GM18505 (cell line): ENCODE measurements around the gene GALNT7.

Source experiments
- ATAC-seq: cut with Tn5 transposase; IDR thresholded peaks from one replicate; pipeline ENCODE4 v1.9.1; 2021; ENCODE audit not compliant: unreplicated experiment
- POLR2A ChIP-seq: IDR thresholded peaks from 4 replicates; pipeline ENCODE4 v1.6.1; 2011; ENCODE audit warnings: borderline replicate concordance; ENCODE audit not compliant: insufficient read depth, insufficient read length; ENCODE audit errors: extremely low read depth

The GALNT7 gene

DNA sequence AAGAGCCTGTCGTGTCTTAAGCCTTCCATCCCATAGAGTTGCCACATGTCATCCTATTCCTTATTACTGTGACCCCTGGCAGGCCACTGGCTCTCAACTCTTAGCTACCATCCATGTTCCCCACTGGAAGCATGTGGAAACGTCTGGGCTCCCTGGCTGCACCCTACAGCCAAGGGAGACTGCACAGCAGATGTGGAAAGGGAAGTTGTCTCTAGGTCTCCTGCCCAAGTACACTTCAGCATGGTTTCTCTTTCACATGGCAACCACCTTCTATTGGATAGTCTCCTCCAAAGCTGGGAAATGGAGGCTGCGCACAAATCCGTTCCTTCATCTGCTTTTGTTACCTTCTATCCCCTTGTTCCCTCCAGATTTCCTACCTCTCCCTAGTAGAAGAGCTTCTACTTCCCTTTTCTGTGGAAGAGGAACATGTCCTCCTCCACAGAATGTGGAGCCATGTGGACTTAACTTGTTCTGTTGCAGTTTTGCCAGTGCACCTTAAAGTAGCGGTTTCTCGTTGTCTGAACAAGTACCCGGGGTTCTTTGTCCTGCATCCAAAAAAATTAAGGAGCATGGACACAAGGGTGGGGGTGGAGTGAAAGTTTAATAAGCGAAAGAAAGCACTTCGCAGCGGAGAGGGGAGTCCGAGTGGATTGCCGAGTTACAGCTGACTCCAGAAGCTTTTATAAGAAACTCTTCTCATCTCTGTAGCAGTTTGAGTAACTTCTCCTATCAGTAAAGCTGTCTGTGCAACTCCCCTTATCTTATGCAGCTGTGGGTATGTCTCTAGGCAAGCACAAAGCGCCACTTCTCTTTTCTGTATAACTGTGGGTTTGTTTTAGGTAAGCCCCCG, 113.0 kb downstream of the GALNT7 start:
- no peak for TF ChIP-seq POLR2A
- ATAC-seq = peak; percentile 63

- no peak for TF ChIP-seq POLR2A
- no peak for ATAC-seq
Observed at GRCh38 chr4:173282256-173282562, 113.6 kb downstream of the GALNT7 start.

DNA sequence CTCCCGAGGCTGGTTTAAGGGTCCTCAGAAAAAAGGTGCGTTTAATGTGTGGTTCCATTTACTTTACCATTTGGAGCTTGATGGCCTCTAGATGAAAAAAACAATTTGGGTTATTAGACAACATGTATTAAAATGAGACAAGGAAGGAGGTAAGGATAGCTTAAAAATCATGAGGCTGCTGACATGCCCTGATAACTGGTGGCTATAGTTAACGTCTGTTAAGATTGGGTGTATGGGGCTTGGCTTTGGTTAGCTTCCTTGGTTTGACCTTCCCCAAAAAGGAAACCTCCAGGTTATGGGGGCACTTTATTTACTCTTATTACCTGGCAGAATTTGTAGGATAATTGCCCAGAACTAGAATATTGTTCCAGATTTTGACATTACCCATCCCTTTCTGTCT, 114.0 kb downstream of the GALNT7 start:
- no peak for TF ChIP-seq POLR2A
- ATAC-seq = no peak

DNA sequence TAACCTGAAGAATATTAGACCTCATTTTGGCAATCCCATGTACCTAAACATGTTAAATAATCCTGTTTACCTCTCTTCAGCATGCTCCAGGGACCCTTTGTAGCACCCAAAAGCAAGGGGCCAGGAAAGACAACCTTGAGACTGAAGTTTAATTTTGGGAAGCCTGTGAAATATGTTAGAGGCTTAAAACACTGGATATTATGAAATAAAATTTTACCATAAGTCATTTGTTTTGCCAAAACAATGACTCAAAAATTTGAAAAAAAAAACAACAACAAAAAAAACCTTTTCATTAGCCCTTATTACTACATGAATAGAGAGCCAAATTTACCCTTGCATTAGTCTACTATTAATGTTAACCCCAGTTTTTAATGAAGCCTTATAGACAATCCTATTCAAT, 115.9 kb downstream of the GALNT7 start:
- TF ChIP-seq POLR2A = no peak
- ATAC-seq = no peak

DNA sequence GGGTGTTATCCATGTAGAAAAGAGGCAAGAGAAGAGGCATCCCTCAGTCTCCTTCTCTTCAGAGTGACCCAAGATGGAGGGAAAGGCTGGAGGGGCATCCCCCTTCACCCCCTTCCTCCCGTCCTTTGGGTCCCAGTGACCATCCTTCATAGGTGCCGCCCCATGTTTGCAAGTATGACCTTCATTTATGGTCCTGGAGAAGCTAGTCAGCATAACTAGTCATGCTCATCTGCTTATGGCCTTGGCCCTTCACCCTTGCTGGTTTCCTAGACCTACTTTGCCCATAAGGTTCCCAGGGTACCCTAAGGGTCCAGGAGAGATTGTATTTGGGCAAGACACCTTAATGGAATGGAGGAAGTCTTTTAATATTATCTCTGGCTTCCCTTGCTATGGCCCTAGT, 118.9 kb downstream of the GALNT7 start:
- ATAC-seq = no peak
- TF ChIP-seq POLR2A = no peak

DNA sequence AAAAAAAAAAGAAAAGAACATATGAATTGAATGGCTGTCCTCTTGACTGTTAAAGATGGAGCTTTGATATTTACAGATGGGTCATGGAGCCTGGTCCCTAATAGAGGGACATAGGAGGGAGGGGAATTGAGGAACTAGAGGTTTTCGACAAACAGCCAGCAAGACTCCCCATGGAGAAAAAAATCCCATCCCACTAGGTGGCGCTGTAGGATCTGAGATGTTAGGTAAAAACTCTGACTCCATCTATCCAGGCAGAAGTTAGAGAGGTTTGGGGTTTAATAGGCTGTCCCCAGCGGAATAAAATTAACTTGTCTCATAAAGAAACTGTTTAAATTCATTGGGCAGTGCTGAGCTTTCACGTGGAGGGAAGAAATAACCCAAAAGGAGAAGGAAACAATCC, 119.7 kb downstream of the GALNT7 start:
- peak; percentile 59 for ATAC-seq
- TF ChIP-seq POLR2A = no peak

- peak; percentile 12 for ATAC-seq
- TF ChIP-seq POLR2A = no peak
Observed at GRCh38 chr4:173288698-173289352, 120.2 kb downstream of the GALNT7 start.

GRCh38 chr4:173289353-173289727, 120.7 kb downstream of the GALNT7 start:
- TF ChIP-seq POLR2A = no peak
- ATAC-seq = no peak

DNA sequence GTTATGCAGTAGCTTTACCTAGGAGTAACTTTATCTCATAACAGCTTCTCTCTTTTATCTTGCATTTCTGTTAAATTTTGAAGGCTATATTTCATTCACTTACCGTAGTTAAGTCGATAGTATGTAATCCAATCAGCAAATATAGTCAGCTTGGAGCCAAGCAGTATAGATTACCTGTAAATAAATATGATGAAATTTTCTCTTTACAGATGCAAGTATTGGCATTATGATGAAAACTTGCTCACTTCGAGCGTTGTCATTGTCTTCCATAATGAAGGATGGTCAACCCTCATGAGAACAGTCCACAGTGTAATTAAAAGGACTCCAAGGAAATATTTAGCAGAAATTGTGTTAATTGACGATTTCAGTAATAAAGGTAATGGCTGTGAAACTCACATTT, 123.3 kb downstream of the GALNT7 start:
- no peak for TF ChIP-seq POLR2A
- ATAC-seq = no peak

DNA sequence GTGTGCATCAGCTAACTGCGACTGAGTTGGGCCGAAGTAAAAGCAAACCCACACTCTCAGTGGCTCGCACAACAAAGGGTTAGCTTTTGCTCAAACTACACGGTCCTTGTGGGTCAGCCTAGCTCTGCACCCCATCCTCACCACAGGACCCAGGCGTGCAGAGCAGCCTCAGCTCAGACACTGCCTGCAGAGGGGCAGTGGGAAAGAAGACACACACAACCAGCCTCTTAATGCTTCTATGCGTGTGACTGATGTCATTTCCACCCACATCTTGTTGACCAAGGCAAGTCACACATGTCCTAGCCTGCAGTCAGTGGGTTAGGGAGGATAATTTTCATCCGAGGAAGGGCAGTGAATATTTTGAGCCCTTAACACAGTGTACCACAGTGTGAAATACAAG, 125.1 kb downstream of the GALNT7 start:
- no peak for TF ChIP-seq POLR2A
- no peak for ATAC-seq

- ATAC-seq = no peak
- no peak for TF ChIP-seq POLR2A
Observed at GRCh38 chr4:173294444-173294843, 125.8 kb downstream of the GALNT7 start.

DNA sequence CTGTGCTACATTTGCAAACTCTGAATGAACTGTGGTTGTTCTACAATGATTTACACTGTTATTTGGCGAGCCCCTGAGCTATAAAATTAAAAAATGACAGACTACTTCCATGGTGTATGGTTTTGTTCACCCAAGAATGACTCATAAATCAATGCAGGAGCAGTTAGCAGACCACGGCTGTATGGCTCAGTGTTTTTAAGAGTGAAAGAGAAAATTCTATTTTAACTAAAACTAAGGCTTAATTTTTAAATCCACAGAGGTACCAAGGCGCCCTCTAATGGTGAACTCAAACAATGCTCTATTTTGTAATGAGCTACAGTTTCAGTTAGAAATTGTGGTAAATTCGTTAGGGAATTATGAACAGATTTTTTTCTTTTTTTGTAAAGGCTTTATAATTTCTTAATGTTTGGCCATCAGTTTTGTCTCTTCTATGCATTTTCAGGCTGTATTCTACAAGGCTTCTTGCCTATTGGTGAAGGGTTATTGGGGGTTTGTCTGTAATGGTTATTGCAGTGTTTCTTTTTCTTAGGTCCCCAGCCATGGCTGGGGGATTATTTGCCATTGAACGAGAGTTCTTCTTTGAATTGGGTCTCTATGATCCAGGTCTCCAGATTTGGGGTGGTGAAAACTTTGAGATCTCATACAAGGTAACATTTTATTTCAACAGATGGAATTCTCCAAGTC, 133.0 kb downstream of the GALNT7 start:
- no peak for TF ChIP-seq POLR2A
- peak; percentile 57 for ATAC-seq

DNA sequence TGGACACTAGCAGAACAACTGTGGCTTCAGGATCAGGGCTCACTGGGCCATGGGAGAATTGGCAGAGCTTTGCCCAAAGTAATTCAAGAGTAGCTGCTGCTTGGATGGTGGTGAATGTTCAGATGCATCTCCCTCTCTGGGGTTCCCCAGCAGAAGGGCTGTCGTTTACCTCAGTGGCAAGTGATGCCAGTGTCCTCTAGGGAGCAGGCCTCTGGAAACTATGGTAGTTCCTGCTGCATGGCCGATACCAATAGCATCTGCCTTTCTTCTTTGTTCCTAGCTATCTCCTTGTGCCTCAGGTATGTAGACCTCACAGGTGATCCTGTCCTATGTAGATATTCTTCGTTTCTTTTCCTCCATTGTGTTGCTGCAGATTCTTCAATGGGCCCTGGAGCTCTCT, 139.2 kb downstream of the GALNT7 start:
- no peak for TF ChIP-seq POLR2A

GRCh38 chr4:173311368-173311767, 142.8 kb downstream of the GALNT7 start:
- TF ChIP-seq POLR2A = no peak
- ATAC-seq = no peak

More for the DNA sequence above, 139.2 kb downstream of the GALNT7 start:
- no peak for ATAC-seq
